ENCODE data around the gene WNT11.

The WNT11 gene

GRCh38 chr11:76241243-76242000 is 35.1 kb upstream of the WNT11 start:
- Mint-ChIP-seq H3K4me1 (peaks cover 37% of the 10 kb centered on the region), H3K36me3 (ENCODE audit: low read depth) (no peaks in the 10 kb centered on the region), H3K27me3 (ENCODE audit: low read depth) (peaks cover 43% of the 10 kb centered on the region), H3K9me3 (no peaks in the 10 kb centered on the region), H3K27ac (no peak overlapping the region), H3K4me3 (no peak overlapping the region)
- no peak for TF ChIP-seq CTCF (IDR thresholded peaks at IDR 0.05; ENCODE audit: unreplicated experiment in 3 of 3)

GRCh38 chr11:76240666-76241065 is 34.4 kb upstream of the WNT11 start:
- Mint-ChIP-seq H3K27me3 (ENCODE audit: low read depth) (peaks cover 46% of the 10 kb centered on the region), H3K27ac (no peak overlapping the region), H3K36me3 (ENCODE audit: low read depth) (no peaks in the 10 kb centered on the region), H3K9me3 (no peaks in the 10 kb centered on the region), H3K4me1 (peaks cover 37% of the 10 kb centered on the region), H3K4me3 (no peak overlapping the region)
- no peak for TF ChIP-seq CTCF (IDR thresholded peaks at IDR 0.05; ENCODE audit: unreplicated experiment in 3 of 3)

GRCh38 chr11:76240161-76240540 is 33.8 kb upstream of the WNT11 start:
- Mint-ChIP-seq H3K9me3 (no peaks in the 10 kb centered on the region), H3K36me3 (ENCODE audit: low read depth) (no peaks in the 10 kb centered on the region), H3K27me3 (ENCODE audit: low read depth) (peaks cover 41% of the 10 kb centered on the region), H3K27ac (no peak overlapping the region), H3K4me1 (peaks cover 32% of the 10 kb centered on the region), H3K4me3 (peak overlapping the region in 1 of 3 experiments; percentile 53)
- TF ChIP-seq CTCF (IDR thresholded peaks at IDR 0.05; ENCODE audit: unreplicated experiment in 3 of 3) = no peak

- no peak overlapping the region for H3K27ac Mint-ChIP-seq
- H3K4me1 Mint-ChIP-seq = peaks cover 27% of the 10 kb centered on the region
- no peaks in the 10 kb centered on the region for H3K9me3 Mint-ChIP-seq
- H3K36me3 Mint-ChIP-seq (ENCODE audit: low read depth) = no peaks in the 10 kb centered on the region
- H3K4me3 Mint-ChIP-seq = no peak overlapping the region
- no peak for TF ChIP-seq CTCF (IDR thresholded peaks at IDR 0.05; ENCODE audit: unreplicated experiment in 3 of 3)
- peaks cover 38% of the 10 kb centered on the region for H3K27me3 Mint-ChIP-seq (ENCODE audit: low read depth)
These were observed 33.3 kb upstream of the WNT11 start for GRCh38 chr11:76239483-76240160.

- TF ChIP-seq CTCF (IDR thresholded peaks at IDR 0.05; ENCODE audit: unreplicated experiment in 3 of 3) = no peak
- Mint-ChIP-seq H3K27me3 (ENCODE audit: low read depth) (peaks cover 30% of the 10 kb centered on the region), H3K9me3 (no peaks in the 10 kb centered on the region), H3K4me3 (peak overlapping the region; percentile 63 to 80 (median 79)), H3K4me1 (peaks cover 18% of the 10 kb centered on the region), H3K27ac (no peak overlapping the region), H3K36me3 (ENCODE audit: low read depth) (no peaks in the 10 kb centered on the region)
These were observed 32.2 kb upstream of the WNT11 start for GRCh38 chr11:76238551-76238950.

Measured in nephron (organoid).